ENCODE data around the gene NTSR2. TPM values are rescaled to one million over a fixed set of nuclear protein-coding genes. Genes with fewer than 3 reads are reported as not detected.
A peak's percentile ranks its signal among the peaks of the same experiment; 100 is the strongest.

NTSR2 gene
- total and polyA plus RNA-seq, 2 donors from 2014 or later = not detected

GRCh38 chr2:11696736-11697102 is 26.7 kb upstream of the NTSR2 start:
- Histone ChIP-seq H3K27me3 (ENCODE audit: control insufficient read depth, insufficient read depth, low read length) (no peaks in the 10 kb centered on the region), H3K9ac (ENCODE audit: low read length in 3 of 3) (no peak overlapping the region), H3K4me3 (ENCODE audit: low read length in 3 of 3) (no peak overlapping the region), H3K4me1 (ENCODE audit: control insufficient read depth in 2 of 3, insufficient read depth in 2 of 3, low read depth in 1 of 3, low read length in 3 of 3) (peaks cover 0 to 14% (median 10%) of the 10 kb centered on the region in 3 donors), H3K27ac (ENCODE audit: low read depth in 2 of 2, low read length in 2 of 2) (no peak overlapping the region), H3K36me3 (ENCODE audit: control insufficient read depth in 2 of 3, insufficient read depth in 3 of 3, low read length in 3 of 3) (no peaks in the 10 kb centered on the region), H3K9me3 (ENCODE audit: control insufficient read depth in 2 of 3, insufficient read depth in 1 of 3, low read length in 3 of 3) (no peaks in the 10 kb centered on the region)
- FAIRE-seq (no peak), DNase-seq (no peak)
- TF ChIP-seq CTCF (IDR thresholded peaks at IDR 0.05; ENCODE audit: borderline replicate concordance, extremely low read depth, insufficient read depth) = no peak
- intact Hi-C loops (cut with DNase I) = loop anchor here (10.0 kb wide), 1 partner anchor 78 kb away; no protein-coding TSS in a partner anchor

- no peak for TF ChIP-seq CTCF (IDR thresholded peaks at IDR 0.05; ENCODE audit: borderline replicate concordance, extremely low read depth, insufficient read depth)
- no peaks in the 10 kb centered on the region for H3K27me3 ChIP-seq (ENCODE audit: control insufficient read depth, insufficient read depth, low read length)
- intact Hi-C loops (cut with DNase I) = loop anchor here (10.0 kb wide), 1 partner anchor 79 kb away; no protein-coding TSS in a partner anchor
- no peak overlapping the region for H3K4me3 ChIP-seq (ENCODE audit: low read length in 3 of 3)
- H3K9me3 ChIP-seq (ENCODE audit: control insufficient read depth in 2 of 3, insufficient read depth in 1 of 3, low read length in 3 of 3) = no peaks in the 10 kb centered on the region
- H3K9ac ChIP-seq (ENCODE audit: low read length in 3 of 3) = no peak overlapping the region
- no peak overlapping the region for H3K27ac ChIP-seq (ENCODE audit: low read depth in 2 of 2, low read length in 2 of 2)
- no peak for DNase-seq
- no peaks in the 10 kb centered on the region for H3K36me3 ChIP-seq (ENCODE audit: control insufficient read depth in 2 of 3, insufficient read depth in 3 of 3, low read length in 3 of 3)
- no peak for FAIRE-seq
- H3K4me1 ChIP-seq (ENCODE audit: control insufficient read depth in 2 of 3, insufficient read depth in 2 of 3, low read depth in 1 of 3, low read length in 3 of 3) = peaks cover 0 to 14% (median 10%) of the 10 kb centered on the region in 3 donors
Measured at GRCh38 chr2:11695576-11695975, 25.6 kb upstream of the NTSR2 start.

GRCh38 chr2:11692966-11693521 is 23.0 kb upstream of the NTSR2 start:
- Histone ChIP-seq H3K9ac (ENCODE audit: low read length in 3 of 3) (peak overlapping the region in 1 of 3 donors; percentile 11), H3K9me3 (ENCODE audit: control insufficient read depth in 2 of 3, insufficient read depth in 1 of 3, low read length in 3 of 3) (no peaks in the 10 kb centered on the region), H3K27me3 (ENCODE audit: control insufficient read depth, insufficient read depth, low read length) (no peaks in the 10 kb centered on the region), H3K4me3 (ENCODE audit: low read length in 3 of 3) (no peak overlapping the region), H3K27ac (ENCODE audit: low read depth in 2 of 2, low read length in 2 of 2) (peak overlapping the region; percentile 1 to 61), H3K4me1 (ENCODE audit: control insufficient read depth in 2 of 3, insufficient read depth in 2 of 3, low read depth in 1 of 3, low read length in 3 of 3) (peaks cover 0 to 15% (median 14%) of the 10 kb centered on the region in 3 donors), H3K36me3 (ENCODE audit: control insufficient read depth in 2 of 3, insufficient read depth in 3 of 3, low read length in 3 of 3) (no peaks in the 10 kb centered on the region)
- FAIRE-seq = no peak
- TF ChIP-seq CTCF (IDR thresholded peaks at IDR 0.05; ENCODE audit: borderline replicate concordance, extremely low read depth, insufficient read depth) = peak; percentile 88
- DNase-seq = peak in 4 of 5 donors; percentile 54 to 85 (median 72)
- intact Hi-C loops (cut with DNase I) = loop anchor here (10.0 kb wide), 1 partner anchor 82 kb away; no protein-coding TSS in a partner anchor

All from kidney (tissue), 14 donors.